Stimulated activated CD4-positive, alpha-beta T cell treated with anti-CD3 and anti-CD28 coated beads, Interleukin-15, amount 100 ng/mL, for 1 hour (primary cell): ENCODE results near the gene CLIC4.
A peak's percentile ranks its signal among the peaks of the same experiment; 100 is the strongest.
"Not testable (repeated sequence)": the region's sequence is repeated elsewhere in the genome, so short reads cannot be mapped to it uniquely, and the experiment has no call there.

Experiments
- DNase-seq, 2 donors: peaks; one replicate each; pipeline ENCODE4 v3.0.0-alpha.2; 2020; ENCODE audit warnings: low read depth in 1 of 2, low spot score in 1 of 2

Gene CLIC4

DNA sequence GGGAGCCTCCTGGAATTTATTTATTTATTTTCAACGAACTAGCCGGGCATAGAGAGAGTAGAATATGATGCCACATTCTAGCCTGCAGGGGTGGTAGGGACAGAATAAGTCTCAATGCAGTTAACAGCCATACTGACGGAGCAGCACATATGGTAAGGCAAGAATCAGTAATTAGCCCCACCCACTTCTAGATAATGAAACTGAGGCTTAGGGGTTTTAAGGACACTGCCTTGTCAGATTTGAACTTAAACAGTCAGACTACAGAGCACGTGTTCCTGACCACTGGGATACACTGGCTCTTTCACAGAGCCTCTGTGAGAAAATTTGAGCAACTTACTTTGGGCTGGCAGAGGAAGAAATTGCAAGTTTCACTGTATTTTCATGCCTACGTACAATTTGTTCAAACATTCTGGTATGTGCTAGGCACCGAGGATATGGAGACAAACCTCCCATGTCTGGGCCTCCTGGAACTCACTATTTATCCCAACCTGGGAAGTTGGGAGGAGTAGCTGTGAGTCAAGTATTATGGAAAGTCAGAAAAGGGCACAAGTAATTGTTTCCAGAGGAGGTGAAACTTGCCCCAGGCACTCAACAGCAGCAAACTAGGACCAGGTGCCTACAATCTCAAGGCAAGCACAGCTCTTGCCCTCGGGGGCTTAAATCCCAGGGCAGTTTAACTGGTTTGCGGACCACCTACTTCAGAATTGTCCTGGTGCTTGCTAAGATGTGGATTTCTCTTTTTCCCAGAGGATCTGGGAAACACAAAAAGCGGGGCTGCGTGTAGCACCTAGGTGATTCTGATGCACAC is 1.6 kb upstream of the CLIC4 start:
- no peak for DNase-seq

- DNase-seq, result peak in 1 of 2 donors; percentile 8
These were observed 615 bp downstream of the CLIC4 start for GRCh38 chr1:24745711-24746413.

DNA sequence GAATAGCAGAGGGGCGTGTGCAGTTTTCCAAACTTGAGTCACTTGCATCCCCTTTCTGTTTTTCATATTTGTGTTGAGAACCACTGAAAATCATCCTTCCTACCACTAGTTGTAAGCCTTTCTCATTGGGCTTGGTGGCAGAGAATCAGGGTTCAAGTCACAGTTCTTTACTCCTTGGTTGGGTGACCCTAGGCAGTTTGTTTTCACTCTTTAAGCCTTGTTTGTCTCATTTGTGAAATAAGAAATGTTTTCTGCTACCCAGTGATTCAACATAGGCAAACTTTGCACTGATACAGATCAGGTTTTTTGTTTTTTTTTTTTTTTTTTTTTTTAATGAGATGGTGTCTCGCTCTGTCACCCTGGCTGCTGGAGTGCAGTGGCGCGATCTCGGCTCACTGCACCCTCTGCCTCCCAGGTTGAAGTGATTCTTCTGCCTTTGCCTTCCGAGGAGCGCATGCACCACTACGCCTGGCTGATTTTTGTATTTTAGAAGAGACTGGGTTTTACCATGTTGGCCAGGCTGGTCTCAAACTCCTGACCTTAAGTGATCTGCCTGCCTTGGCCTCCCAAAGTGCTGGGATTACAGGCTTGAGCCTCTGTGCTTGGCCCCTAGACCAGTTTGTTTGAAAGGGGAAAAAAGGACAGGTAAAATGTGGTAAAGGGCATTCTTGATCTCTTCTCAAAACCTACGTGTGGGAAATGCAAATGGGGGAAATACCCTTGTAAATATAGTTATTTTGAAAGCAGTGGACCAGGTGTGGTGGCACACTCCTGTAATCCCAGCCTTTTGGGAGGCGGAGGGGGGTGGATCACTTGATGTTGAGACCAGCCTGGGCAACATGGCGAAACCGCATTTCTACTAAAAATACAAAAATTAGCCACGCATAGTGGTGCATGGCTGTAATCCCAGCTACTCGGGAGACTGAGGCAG is 3.2 kb downstream of the CLIC4 start:
- no peak for DNase-seq

GRCh38 chr1:24749252-24749651 is 4.0 kb downstream of the CLIC4 start:
- no peak for DNase-seq

DNA sequence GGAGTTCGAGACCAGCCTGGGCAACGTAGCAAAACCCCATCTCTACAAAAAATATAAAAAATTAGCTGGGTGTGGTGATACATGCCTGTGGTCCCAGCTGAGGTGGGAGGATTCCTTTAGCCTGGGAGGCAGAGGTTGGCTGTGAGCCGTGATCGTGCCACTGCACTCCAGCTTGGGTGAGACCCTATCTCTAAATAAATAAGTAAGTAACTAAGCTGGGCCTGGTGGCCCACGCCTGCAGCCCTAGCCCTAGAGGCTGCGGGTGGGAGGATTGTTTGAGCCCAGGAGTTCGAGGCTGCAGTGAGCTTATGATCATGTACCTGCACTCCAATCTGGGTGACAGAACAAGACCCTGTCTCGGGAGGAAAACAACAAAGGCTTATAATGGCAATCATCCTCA is 4.6 kb downstream of the CLIC4 start:
- DNase-seq, result no peak

GRCh38 chr1:24751833-24752232 is 6.6 kb downstream of the CLIC4 start:
- no peak for DNase-seq

DNA sequence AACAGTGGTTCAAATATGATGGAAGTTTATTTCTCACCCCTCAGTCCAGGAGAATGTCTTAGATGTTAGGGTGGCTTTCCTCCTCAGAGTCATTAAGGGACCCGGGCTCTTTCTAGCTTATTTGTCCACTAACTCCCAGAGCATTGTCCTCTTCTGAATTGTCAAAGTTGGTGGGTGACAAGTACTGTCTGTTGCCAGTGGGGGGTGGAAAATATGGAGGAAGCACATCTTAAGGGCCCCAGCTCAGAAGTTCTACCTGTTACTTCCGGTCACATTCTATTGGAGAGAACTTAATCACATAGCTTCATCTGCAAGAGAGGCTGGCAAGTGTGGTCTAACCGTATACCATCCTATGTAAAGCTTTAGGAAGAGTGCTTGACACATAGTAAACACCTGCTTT is 7.1 kb downstream of the CLIC4 start:
- no peak for DNase-seq

DNA sequence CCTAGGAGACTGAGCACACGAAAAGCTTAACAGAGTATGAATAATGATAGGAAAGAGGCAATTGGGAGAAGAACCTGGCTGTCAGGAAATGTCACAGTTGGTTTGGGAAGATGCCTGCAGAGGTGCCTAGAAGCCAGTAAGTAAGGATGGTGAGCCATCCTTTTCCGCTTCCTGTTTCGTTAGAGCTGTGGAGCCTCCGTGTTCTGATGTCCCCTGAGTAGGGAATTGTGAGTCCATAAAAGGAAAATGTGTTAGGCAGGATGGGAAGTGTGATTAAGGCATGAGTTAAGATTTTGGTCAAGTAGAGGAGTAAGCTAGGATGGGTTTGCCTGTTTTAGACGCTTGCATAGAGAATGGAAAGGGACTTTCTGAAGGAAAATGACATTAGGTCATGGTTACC is 9.0 kb downstream of the CLIC4 start:
- no peak for DNase-seq

DNA sequence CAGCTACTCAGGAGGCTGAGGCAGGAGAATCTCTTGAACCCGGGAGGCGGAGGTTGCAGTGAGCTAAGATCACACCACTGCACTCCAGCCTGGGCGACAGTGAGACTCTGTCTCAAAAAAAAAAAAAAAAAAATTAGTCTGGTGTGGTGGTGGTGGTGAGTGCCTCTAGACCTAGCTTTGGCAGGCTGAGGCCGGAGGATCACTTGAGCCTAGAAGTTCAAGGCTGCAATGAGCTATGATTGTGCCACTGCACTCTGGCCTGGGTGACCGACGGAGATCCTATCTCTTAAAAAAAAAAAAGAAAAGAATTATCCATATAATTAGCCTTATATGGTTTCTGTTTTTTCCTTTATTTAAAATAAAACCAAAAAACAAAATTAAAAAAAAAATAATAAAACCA is 10.1 kb downstream of the CLIC4 start:
- DNase-seq, result not testable (repeated sequence)

DNA sequence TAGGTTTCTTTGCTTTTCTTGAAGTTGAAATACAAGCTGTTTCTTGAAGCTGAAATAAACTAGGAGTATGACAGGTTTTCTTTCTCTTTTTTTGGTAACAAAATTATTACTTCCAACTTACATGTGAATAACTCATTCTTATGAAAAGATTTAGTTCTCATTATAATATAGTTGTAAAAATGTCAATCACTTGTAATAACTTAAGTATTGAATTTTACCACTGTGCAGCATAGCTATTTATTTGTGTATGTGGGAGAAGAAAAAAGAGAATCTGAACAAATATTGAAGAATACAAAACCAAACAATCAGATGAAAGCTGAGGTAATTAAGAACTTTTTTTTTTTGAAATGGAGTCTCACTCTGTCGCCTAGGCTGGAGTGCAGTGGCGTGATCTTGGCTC is 11.1 kb downstream of the CLIC4 start:
- DNase-seq, result no peak

GRCh38 chr1:24759492-24759891 is 14.2 kb downstream of the CLIC4 start:
- DNase-seq, result no peak

DNA sequence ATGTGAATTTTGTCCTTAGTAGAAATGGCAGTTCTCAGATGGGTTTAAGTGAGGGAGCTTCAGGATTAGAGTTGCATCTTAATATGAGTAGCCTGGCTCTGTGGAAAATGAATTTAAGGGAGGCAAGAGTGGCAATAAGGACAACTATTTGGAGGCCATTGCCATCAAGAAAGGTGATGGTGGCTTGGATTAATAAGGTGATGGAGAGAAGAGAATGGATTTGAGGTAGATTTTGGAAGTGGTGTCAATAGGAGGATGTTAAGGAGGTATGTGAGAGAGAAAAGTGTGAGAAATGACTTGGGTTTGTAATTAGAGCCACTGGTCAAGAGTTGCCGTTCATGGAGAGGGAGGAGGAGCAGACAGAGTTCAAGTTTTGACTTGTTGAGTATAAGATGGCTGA is 16.3 kb downstream of the CLIC4 start:
- no peak for DNase-seq

- no peak for DNase-seq
These were observed 17.0 kb downstream of the CLIC4 start for GRCh38 chr1:24762133-24762676.

GRCh38 chr1:24763671-24764070 is 18.4 kb downstream of the CLIC4 start:
- DNase-seq, result no peak

DNA sequence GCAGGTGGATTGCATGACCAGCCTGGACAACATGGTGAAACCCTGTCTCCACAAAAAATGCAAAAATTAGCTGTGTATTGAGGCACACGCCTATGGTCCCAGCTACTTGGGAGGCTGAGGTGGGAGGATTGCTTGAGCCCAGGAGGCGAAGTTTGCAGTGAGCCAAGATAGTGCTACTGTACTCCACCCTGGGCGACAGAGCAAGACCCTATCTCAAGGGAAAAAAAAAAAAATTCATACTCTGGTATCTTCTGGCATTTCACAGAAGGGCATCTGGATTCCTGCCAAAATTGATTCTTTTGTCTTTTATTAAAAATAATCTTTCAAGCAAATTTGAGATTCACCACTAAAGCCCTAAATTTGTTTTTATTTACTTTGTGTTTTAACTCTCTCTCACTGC is 19.2 kb downstream of the CLIC4 start:
- DNase-seq, result no peak

- DNase-seq, result no peak
These were observed 19.6 kb downstream of the CLIC4 start for GRCh38 chr1:24764848-24765247.

DNA sequence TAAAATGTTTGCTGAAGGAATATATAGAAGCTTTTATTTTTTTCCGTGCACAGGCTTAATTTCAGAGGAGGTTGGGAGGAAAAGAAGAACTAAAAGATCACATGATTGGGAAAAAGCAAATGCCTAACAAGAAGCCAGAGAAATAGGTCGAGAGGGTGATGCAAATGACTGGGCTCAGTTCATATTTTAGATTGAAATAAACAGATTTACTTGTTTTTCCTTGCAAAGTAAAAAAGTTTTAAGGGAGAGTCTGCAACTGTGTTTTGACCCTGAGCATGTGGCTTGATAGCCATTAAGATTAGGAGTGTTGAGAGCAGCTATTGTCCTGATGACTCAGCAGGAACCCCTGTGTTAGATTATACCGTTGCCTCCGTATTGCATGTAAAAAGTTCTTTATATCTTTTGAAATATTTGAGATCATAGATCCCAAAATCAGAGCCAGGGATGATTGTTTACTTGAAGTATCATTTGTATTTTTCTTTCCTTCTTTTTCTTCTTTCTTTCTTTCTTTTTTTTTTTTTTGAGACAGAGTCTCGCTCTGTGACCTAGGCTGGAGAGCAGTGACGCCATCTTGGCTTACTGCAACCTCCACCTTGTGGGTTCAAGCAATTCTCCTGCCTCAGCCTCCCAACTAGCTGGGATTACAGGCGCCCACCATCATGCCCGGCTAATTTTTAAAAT is 20.2 kb downstream of the CLIC4 start:
- no peak for DNase-seq

DNA sequence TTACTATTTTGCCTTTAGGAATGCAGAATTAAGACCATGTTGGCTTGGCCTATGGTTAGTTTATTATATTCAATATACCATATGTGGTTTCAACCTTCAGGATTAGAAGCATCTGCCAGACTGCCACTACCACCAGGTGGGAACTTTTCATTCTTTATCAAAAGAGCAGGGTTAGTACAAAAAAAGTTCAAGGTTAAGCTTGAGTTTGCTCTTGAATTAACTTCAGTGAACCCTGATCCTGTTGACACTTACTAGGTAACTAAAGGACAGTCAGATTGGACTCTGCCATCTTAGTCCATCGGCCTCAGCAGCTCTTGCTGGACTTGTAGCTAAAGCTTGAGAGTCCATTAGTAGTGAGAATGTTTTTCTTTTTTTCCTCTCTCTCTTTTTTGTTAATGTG is 22.1 kb downstream of the CLIC4 start:
- no peak for DNase-seq

DNA sequence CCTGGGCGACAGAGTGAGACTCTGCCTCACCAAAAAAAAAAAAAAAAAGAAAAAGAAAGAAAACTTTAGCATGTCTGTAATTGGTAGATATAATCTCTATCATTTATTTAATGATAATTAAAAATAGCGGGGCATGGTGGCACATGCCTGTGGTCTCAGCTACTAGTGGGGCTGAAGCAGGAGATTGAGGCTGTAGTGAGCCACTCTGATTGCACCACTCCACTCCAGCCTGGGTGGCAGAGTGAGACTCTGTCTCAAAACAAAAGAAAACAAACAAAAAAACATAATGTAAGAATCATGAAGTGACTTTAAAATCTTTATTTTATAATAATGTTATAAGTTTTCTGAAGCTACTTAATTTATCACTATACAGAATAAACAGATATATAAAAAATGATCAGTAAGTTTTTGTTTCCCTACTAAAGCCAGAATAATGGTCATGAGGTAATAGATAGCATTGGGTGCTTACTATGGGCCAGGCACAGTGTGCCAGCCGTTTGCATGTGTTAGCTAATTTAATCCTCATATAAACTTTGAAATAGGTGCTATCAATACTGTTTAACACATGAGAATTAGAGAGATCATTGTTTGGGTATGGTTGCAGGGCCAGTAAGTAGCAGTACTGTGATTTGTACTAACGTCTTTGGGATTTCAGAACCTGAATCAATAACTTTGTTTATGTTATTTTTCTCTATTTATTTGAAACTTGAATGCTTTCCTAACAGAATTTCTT is 23.8 kb downstream of the CLIC4 start:
- no peak for DNase-seq
